ENCODE data around the gene SPSB3.

SPSB3 gene

GRCh38 chr16:1766231-1766630 lies 16.1 kb downstream of the SPSB3 start:
- Histone ChIP-seq H3K36me3 (ENCODE audit: insufficient read depth, low read length) (peaks cover 76% of the 10 kb centered on the region), H2AFZ (ENCODE audit: low read depth, low read length) (no peak overlapping the region), H3K9me3 (ENCODE audit: low read length) (no peaks in the 10 kb centered on the region), H3K4me3 (ENCODE audit: low read length) (no peak overlapping the region), H3K4me1 (ENCODE audit: insufficient read depth, low read length) (no peaks in the 10 kb centered on the region), H3K27me3 (ENCODE audit: insufficient read depth, low read length) (no peaks in the 10 kb centered on the region)

- no peaks in the 10 kb centered on the region for H3K9me3 ChIP-seq (ENCODE audit: low read length)
- no peak overlapping the region for H2AFZ ChIP-seq (ENCODE audit: low read depth, low read length)
- no peaks in the 10 kb centered on the region for H3K27me3 ChIP-seq (ENCODE audit: insufficient read depth, low read length)
- no peak overlapping the region for H3K4me3 ChIP-seq (ENCODE audit: low read length)
- peaks cover 80% of the 10 kb centered on the region for H3K36me3 ChIP-seq (ENCODE audit: insufficient read depth, low read length)
- no peaks in the 10 kb centered on the region for H3K4me1 ChIP-seq (ENCODE audit: insufficient read depth, low read length)
Observed at GRCh38 chr16:1765826-1766225, 16.5 kb downstream of the SPSB3 start.

DNA sequence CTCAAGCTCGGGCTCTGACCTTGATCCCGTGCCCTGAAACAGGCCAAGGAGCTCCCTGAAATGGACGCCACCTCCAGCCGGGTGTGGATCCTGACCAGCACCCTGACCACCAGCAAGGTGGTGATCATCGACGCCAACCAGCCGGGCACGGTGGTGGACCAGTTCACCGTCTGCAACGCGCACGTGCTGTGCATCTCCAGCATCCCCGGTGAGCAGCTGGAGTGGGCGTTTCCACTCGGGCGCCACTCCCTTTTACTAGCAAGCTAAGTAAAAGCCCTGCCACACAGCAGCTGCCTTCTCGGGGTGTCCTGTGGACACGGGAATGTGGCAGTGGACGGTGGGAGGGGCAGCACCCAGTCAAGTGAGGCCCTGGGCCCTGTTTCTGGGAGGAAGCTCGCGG lies 17.4 kb downstream of the SPSB3 start:
- H3K9me3 ChIP-seq (ENCODE audit: low read length), result no peaks in the 10 kb centered on the region
- no peak overlapping the region for H2AFZ ChIP-seq (ENCODE audit: low read depth, low read length)
- no peaks in the 10 kb centered on the region for H3K27me3 ChIP-seq (ENCODE audit: insufficient read depth, low read length)
- peaks cover 83% of the 10 kb centered on the region for H3K36me3 ChIP-seq (ENCODE audit: insufficient read depth, low read length)
- no peak overlapping the region for H3K4me3 ChIP-seq (ENCODE audit: low read length)
- no peaks in the 10 kb centered on the region for H3K4me1 ChIP-seq (ENCODE audit: insufficient read depth, low read length)

DNA sequence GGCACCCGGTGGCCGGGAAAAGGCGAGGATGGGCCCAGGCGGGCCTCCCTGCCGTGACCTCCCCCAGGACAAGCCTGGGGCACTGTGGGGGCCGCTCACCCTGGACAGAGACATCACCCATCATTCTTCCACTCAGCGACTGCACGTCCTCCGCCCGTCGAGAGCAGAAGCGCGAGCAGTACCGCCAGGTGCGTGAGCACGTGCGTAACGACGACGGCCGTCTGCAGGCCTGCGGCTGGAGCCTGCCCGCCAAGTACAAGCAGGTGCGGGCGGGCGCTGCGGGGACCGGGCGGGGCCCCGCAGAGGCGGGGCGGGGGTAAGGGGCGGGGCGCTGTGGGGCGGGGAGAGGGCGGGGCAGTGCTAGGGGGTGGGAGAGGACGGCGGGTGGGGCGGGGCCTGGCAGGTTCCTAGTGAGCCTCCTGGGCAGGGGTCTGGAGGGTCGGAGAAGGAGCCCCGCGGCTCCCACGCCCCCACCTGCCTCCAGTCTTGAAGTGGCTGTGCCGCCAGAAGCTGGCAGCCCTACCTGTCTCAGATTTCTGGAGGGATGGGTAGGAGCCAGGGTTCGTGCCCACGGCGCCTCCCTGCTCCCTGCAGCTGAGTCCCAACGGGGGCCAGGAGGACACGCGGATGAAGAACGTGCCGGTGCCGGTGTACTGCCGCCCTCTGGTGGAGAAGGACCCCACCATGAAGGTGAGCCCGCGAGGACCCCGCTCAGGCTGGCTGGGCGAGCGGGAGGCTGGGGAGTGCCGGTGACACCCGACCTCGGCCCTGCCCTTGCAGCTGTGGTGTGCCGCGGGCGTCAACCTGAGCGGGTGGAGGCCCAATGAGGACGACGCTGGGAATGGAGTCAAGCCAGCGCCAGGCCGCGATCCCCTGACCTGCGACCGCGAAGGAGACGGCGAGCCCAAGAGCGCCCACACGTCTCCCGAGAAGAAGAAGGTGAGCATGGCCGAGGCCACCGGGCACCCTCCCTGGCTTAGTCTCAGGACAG lies 18.6 kb downstream of the SPSB3 start:
- Histone ChIP-seq H3K4me1 (ENCODE audit: insufficient read depth, low read length) (no peaks in the 10 kb centered on the region), H3K36me3 (ENCODE audit: insufficient read depth, low read length) (peaks cover 79% of the 10 kb centered on the region), H3K4me3 (ENCODE audit: low read length) (no peak overlapping the region), H2AFZ (ENCODE audit: low read depth, low read length) (no peak overlapping the region), H3K9me3 (ENCODE audit: low read length) (no peaks in the 10 kb centered on the region), H3K27me3 (ENCODE audit: insufficient read depth, low read length) (no peaks in the 10 kb centered on the region)

DNA sequence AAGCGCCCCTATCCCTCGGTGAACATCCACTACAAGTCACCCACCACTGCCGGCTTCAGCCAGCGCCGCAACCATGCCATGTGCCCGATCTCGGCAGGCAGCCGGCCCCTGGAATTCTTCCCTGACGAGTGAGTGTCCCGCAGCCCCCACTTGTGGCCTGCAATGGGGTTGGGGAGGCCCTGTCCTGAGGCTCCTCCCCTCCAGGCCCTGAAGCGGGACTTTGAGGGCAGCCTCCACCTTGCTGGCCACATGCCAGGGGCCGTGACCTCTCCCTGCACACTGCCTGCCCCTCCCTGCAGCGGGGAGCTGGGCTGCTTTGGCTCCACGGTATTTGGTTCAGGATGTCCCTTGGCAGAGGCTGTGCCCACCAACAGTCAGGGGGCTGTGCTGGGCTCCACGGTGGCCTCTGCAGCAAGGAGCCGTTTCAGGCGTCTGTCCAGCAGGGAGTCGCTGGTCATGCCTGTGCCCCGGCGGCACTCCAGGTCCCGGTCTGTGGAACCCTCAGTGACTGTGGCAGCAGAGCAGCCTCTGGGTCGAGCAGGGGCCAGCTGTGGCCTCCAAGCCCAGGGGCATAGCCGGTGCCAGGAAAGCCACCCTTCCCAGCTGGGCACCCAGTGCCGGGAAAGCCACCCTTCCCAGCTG lies 19.4 kb downstream of the SPSB3 start:
- H3K36me3 ChIP-seq (ENCODE audit: insufficient read depth, low read length), result peaks cover 78% of the 10 kb centered on the region
- no peaks in the 10 kb centered on the region for H3K4me1 ChIP-seq (ENCODE audit: insufficient read depth, low read length)
- H3K9me3 ChIP-seq (ENCODE audit: low read length), result no peaks in the 10 kb centered on the region
- no peaks in the 10 kb centered on the region for H3K27me3 ChIP-seq (ENCODE audit: insufficient read depth, low read length)
- H2AFZ ChIP-seq (ENCODE audit: low read depth, low read length), result no peak overlapping the region
- H3K4me3 ChIP-seq (ENCODE audit: low read length), result no peak overlapping the region

DNA sequence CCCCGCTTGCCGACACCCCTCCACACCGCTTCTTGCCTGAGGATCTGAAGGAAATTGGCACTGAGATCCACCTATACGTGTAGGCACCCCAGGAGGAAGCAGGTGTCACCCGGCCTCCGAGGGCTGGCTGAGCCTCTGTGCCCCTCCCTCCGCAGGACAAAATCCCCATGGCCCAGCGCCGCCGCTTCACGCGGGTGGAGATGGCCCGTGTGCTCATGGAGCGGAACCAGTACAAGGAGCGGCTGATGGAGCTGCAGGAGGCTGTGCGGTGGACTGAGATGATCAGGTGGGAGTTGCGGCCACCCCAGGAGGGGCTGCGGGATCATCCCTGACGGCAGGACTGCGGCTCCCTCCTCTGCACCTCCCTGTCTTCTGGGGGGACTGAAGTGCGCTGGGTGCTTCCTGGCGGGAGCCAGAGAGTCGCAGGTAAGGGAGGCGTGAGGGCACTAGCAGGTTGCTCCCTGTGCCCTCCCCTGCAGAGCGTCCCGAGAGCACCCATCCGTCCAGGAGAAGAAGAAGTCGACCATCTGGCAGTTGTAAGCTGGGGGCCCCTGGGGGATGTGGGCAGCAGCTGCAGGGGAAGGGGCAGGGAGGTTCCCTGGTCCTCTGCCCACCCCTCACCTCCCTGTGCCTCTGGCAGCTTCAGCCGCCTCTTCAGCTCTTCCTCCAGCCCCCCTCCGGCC lies 20.0 kb downstream of the SPSB3 start:
- no peaks in the 10 kb centered on the region for H3K4me1 ChIP-seq (ENCODE audit: insufficient read depth, low read length)
- H2AFZ ChIP-seq (ENCODE audit: low read depth, low read length), result no peak overlapping the region
- no peaks in the 10 kb centered on the region for H3K9me3 ChIP-seq (ENCODE audit: low read length)
- no peaks in the 10 kb centered on the region for H3K27me3 ChIP-seq (ENCODE audit: insufficient read depth, low read length)
- peaks cover 72% of the 10 kb centered on the region for H3K36me3 ChIP-seq (ENCODE audit: insufficient read depth, low read length)
- H3K4me3 ChIP-seq (ENCODE audit: low read length), result no peak overlapping the region

- H3K9me3 ChIP-seq (ENCODE audit: low read length), result no peaks in the 10 kb centered on the region
- no peaks in the 10 kb centered on the region for H3K4me1 ChIP-seq (ENCODE audit: insufficient read depth, low read length)
- peaks cover 66% of the 10 kb centered on the region for H3K36me3 ChIP-seq (ENCODE audit: insufficient read depth, low read length)
- no peak overlapping the region for H2AFZ ChIP-seq (ENCODE audit: low read depth, low read length)
- H3K27me3 ChIP-seq (ENCODE audit: insufficient read depth, low read length), result no peaks in the 10 kb centered on the region
- no peak overlapping the region for H3K4me3 ChIP-seq (ENCODE audit: low read length)
Observed at GRCh38 chr16:1761751-1762150, 20.6 kb downstream of the SPSB3 start.

DNA sequence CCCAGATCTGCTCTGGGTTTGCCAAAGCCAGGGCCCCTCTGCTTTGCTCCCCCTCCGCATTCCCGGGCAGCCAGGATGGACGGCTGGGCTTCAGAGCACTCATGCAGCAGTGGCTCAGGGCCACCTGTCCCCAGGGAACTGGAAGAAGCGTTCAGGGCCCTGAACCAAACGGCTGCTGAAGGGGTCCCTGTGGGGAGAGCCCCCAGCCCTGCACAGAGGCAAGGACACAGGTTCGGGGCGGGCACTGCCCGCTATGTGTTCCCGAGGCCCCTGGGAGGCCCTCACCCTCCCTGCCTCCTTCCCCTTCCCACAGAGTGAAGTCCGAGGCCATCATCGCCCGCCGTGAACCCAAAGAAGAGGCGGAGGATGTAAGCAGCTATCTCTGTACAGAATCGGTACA lies 21.5 kb downstream of the SPSB3 start:
- Histone ChIP-seq H3K4me3 (ENCODE audit: low read length) (no peak overlapping the region), H3K9me3 (ENCODE audit: low read length) (no peaks in the 10 kb centered on the region), H3K4me1 (ENCODE audit: insufficient read depth, low read length) (no peaks in the 10 kb centered on the region), H2AFZ (ENCODE audit: low read depth, low read length) (no peak overlapping the region), H3K36me3 (ENCODE audit: insufficient read depth, low read length) (peaks cover 63% of the 10 kb centered on the region), H3K27me3 (ENCODE audit: insufficient read depth, low read length) (no peaks in the 10 kb centered on the region)

DNA sequence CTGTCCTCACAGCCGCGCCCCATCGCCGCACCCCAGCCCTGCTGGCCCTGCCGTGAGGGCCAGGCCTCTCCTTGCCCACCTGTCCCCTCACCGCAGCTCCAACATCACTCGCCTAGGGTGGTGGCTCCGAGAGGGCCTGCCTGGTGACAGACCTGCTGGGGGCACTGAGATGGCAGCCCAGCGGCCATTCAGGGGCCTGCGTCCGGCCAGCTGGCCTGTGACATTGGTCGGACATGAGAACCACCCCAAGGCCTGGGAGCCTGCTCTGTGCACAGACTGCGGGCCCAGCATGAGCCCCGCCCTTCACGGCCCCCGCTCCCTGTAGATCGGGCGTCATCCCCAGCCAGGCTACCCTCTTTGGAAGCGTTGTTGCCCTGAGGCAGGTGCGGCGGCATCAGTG lies 22.9 kb downstream of the SPSB3 start:
- H3K4me1 ChIP-seq (ENCODE audit: insufficient read depth, low read length), result no peaks in the 10 kb centered on the region
- peaks cover 58% of the 10 kb centered on the region for H3K36me3 ChIP-seq (ENCODE audit: insufficient read depth, low read length)
- H3K9me3 ChIP-seq (ENCODE audit: low read length), result no peaks in the 10 kb centered on the region

DNA sequence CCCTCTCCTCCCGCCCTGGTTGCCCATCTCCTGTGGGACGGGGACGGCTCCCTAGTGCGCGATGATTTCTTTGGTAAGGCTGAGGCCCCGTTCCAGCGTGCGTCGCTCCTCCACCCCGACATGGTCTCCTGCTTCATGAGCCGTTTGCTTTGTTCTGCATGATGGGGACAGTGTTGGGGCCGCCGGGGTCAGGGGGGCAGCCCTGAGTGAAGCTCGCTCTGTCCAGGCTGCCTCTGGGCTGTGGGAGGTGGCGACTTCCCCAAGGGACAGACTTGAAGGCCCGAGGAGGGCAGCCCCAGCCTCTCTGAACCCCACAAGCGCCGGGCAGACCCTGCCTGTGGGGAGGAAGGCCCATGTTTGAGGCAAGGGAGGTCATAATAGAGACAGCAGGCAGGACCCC lies 23.4 kb downstream of the SPSB3 start:
- H3K36me3 ChIP-seq (ENCODE audit: insufficient read depth, low read length), result peaks cover 52% of the 10 kb centered on the region
- H3K4me3 ChIP-seq (ENCODE audit: low read length), result no peak overlapping the region
- H3K4me1 ChIP-seq (ENCODE audit: insufficient read depth, low read length), result no peaks in the 10 kb centered on the region
- no peaks in the 10 kb centered on the region for H3K27me3 ChIP-seq (ENCODE audit: insufficient read depth, low read length)
- no peak overlapping the region for H2AFZ ChIP-seq (ENCODE audit: low read depth, low read length)
- H3K9me3 ChIP-seq (ENCODE audit: low read length), result no peaks in the 10 kb centered on the region

More for the DNA sequence above, 22.9 kb downstream of the SPSB3 start:
- Histone ChIP-seq H3K4me3 (ENCODE audit: low read length) (no peak overlapping the region), H2AFZ (ENCODE audit: low read depth, low read length) (no peak overlapping the region), H3K27me3 (ENCODE audit: insufficient read depth, low read length) (no peaks in the 10 kb centered on the region)

GRCh38 chr16:1757714-1758461 lies 24.5 kb downstream of the SPSB3 start:
- Histone ChIP-seq H2AFZ (ENCODE audit: low read depth, low read length) (no peak overlapping the region), H3K4me1 (ENCODE audit: insufficient read depth, low read length) (no peaks in the 10 kb centered on the region), H3K4me3 (ENCODE audit: low read length) (no peak overlapping the region), H3K9me3 (ENCODE audit: low read length) (no peaks in the 10 kb centered on the region), H3K27me3 (ENCODE audit: insufficient read depth, low read length) (no peaks in the 10 kb centered on the region), H3K36me3 (ENCODE audit: insufficient read depth, low read length) (peaks cover 46% of the 10 kb centered on the region)

DNA sequence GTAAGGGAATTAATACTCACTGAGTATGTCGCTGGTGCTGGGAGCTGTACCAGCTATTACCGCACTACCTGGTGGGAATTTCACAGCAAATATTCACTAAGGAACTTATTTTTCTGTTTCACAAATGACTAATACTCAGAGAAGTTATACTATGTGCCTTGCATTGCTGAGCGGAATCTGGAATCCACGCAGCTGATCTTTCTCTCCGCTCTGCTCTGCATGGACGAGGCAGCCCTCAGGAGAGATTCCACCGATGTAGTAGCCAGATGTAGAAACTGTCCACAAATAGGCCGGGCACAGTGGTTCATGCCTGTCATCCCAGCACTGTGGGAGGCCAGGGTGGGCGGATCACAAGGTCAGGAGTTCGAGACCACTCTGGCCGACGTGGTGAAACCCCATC lies 28.2 kb downstream of the SPSB3 start:
- Histone ChIP-seq H3K27me3 (ENCODE audit: insufficient read depth, low read length) (no peaks in the 10 kb centered on the region), H2AFZ (ENCODE audit: low read depth, low read length) (no peak overlapping the region), H3K4me1 (ENCODE audit: insufficient read depth, low read length) (no peaks in the 10 kb centered on the region), H3K9me3 (ENCODE audit: low read length) (no peaks in the 10 kb centered on the region), H3K36me3 (ENCODE audit: insufficient read depth, low read length) (peaks cover 44% of the 10 kb centered on the region), H3K4me3 (ENCODE audit: low read length) (no peak overlapping the region)
